HEK293T (cell line): ENCODE measurements around the gene SUSD1.

ENCODE experiments used
- ARNT ChIP-seq: fragments of 450-650 bp; IDR thresholded peaks from 2 replicates; pipeline ENCODE4 v1.6.1; 2017; ENCODE audit warnings: mild to moderate bottlenecking
- BHLHE40 ChIP-seq: fragments of 450-650 bp; IDR thresholded peaks from 2 replicates; pipeline ENCODE4 v1.6.1; 2016; ENCODE audit warnings: mild to moderate bottlenecking, moderate library complexity, borderline replicate concordance
- CTBP1 ChIP-seq: fragments of 450-650 bp; IDR thresholded peaks from 2 replicates; pipeline ENCODE4 v1.6.1; 2016; ENCODE audit warnings: borderline replicate concordance
- ELF4 ChIP-seq: fragments of 450-650 bp; IDR thresholded peaks from 2 replicates; pipeline ENCODE4 v1.6.1; 2017; ENCODE audit warnings: antibody characterized with exemption
- FOXA1 ChIP-seq: fragments of 450-650 bp; IDR thresholded peaks from 2 replicates; pipeline ENCODE4 v1.6.1; 2016; ENCODE audit warnings: mild to moderate bottlenecking
- FOXK2 ChIP-seq: fragments of 450-650 bp; IDR thresholded peaks from 2 replicates; pipeline ENCODE4 v1.6.1; 2016; ENCODE audit warnings: mild to moderate bottlenecking
- FOXM1 ChIP-seq: fragments of 450-650 bp; IDR thresholded peaks from 2 replicates; pipeline ENCODE4 v1.6.1; 2017; ENCODE audit warnings: mild to moderate bottlenecking, borderline replicate concordance
- HDGF ChIP-seq: fragments of 450-650 bp; IDR thresholded peaks from 2 replicates; pipeline ENCODE4 v1.6.1; 2017; ENCODE audit warnings: antibody characterized with exemption, borderline replicate concordance
- LEF1 ChIP-seq: fragments of 450-650 bp; IDR thresholded peaks from 2 replicates; pipeline ENCODE4 v1.6.1; 2017; ENCODE audit warnings: mild to moderate bottlenecking, borderline replicate concordance
- SP1 ChIP-seq: fragments of 450-650 bp; IDR thresholded peaks from 2 replicates; pipeline ENCODE4 v1.6.1; 2017
- SUZ12 ChIP-seq: fragments of 450-650 bp; IDR thresholded peaks from 2 replicates; pipeline ENCODE4 v1.6.1; 2016; ENCODE audit warnings: mild to moderate bottlenecking
- TARDBP ChIP-seq: fragments of 450-650 bp; IDR thresholded peaks from 2 replicates; pipeline ENCODE4 v1.6.1; 2016
- ZNF384 ChIP-seq: fragments of 450-650 bp; IDR thresholded peaks from 2 replicates; pipeline ENCODE4 v1.6.1; 2016
- TF ChIP-seq, protein P1 (sequence below): fragments of 450-650 bp; IDR thresholded peaks from 2 replicates; pipeline ENCODE4 v1.6.1; 2016

DNA sequence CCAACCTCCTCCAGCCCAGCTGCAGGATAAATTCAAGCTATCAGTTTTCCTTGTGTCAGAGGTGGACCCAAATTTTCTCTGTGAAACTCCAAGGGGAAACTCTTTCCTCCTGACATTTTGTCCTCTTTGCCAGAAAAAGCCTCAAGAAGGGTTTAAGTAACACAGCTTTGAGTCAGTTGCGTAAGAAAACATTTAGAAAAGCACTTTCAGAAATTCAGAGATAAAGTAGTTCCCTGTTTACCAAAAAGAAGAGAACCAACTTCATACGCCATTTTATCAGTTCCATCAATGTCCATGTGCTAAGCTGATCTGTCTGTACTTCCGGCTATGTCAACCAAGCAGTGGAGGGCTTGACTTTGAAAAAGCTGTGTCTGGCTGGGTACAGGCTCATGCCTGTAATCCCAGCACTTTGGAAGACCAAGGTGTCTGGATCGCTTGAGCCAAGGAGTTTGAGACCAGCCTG is 19.9 kb upstream of the SUSD1 start:
- TF ChIP-seq, protein P1, sequence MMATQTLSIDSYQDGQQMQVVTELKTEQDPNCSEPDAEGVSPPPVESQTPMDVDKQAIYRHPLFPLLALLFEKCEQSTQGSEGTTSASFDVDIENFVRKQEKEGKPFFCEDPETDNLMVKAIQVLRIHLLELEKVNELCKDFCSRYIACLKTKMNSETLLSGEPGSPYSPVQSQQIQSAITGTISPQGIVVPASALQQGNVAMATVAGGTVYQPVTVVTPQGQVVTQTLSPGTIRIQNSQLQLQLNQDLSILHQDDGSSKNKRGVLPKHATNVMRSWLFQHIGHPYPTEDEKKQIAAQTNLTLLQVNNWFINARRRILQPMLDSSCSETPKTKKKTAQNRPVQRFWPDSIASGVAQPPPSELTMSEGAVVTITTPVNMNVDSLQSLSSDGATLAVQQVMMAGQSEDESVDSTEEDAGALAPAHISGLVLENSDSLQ = no peak
- TF ChIP-seq SP1 = no peak
- no peak for TF ChIP-seq BHLHE40
- TF ChIP-seq ELF4 = no peak
- no peak for TF ChIP-seq SUZ12
- TF ChIP-seq FOXM1 = no peak
- no peak for TF ChIP-seq LEF1
- TF ChIP-seq FOXA1 = no peak
- no peak for TF ChIP-seq FOXK2
- no peak for TF ChIP-seq TARDBP
- no peak for TF ChIP-seq ARNT
- no peak for TF ChIP-seq HDGF
- TF ChIP-seq ZNF384 = no peak
- TF ChIP-seq CTBP1 = no peak
